ENCODE data around the gene TMEM131L. TPM values are rescaled to one million over a fixed set of nuclear protein-coding genes. Genes with fewer than 3 reads are reported as not detected.

The TMEM131L gene
- total and polyA plus RNA-seq, 4 donors, result 4.9 to 41.3 (median 12.9) TPM

DNA sequence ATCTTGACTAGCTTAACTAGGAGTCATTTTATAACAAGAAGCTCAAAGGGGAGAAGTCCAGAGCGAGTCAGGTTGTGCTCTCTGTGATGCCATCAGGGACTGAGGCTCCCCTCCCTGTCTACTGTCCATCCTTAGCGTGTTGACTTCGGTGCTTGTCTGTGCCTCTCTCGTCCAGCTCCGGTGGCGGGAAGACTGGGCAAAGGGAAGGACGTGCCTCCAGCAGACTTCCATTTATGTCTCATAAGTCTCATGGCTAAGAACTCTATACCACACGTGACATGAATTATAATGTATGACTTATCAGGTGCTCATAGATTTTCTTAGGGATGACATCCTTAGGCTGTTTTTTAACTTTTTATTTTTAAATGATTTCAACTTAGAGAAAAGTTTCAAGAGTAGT is 125.3 kb downstream of the TMEM131L start:
- 97% methylated on average over 8 of the region's 8 CpGs for WGBS
- Histone ChIP-seq H3K4me3 (ENCODE audit: low read depth in 1 of 3, low read length in 3 of 3) (no peak overlapping the region), H3K9me3 (ENCODE audit: control insufficient read depth in 4 of 4, low read length in 3 of 4) (no peaks in the 10 kb centered on the region), H3K27ac (ENCODE audit: low read depth in 1 of 2, low read length in 2 of 2) (no peak overlapping the region), H3K27me3 (ENCODE audit: control insufficient read depth in 4 of 4, insufficient read depth in 4 of 4, low read length in 3 of 4) (no peaks in the 10 kb centered on the region), H3K9ac (ENCODE audit: low read depth in 1 of 2, low read length in 2 of 2) (no peak overlapping the region), H3K4me1 (ENCODE audit: control insufficient read depth in 4 of 4, insufficient read depth in 4 of 4, low read length in 3 of 4) (no peaks in the 10 kb centered on the region), H3K36me3 (ENCODE audit: control insufficient read depth in 4 of 4, insufficient read depth in 3 of 4, low read depth in 1 of 4, low read length in 3 of 4) (peaks cover 8 to 78% (median 63%) of the 10 kb centered on the region in 4 donors)
- TF ChIP-seq RAD21 (IDR thresholded peaks at IDR 0.05), result no peak
- no peak for TF ChIP-seq ATF3 (IDR thresholded peaks at IDR 0.05)
- TF ChIP-seq HNF4G (IDR thresholded peaks at IDR 0.05), result no peak
- TF ChIP-seq REST (IDR thresholded peaks at IDR 0.05), result no peak
- TF ChIP-seq FOXA2 (IDR thresholded peaks at IDR 0.05), result no peak
- no peak for TF ChIP-seq FOXA1 (IDR thresholded peaks at IDR 0.05)
- no peak for TF ChIP-seq EGR1 (IDR thresholded peaks at IDR 0.05; ENCODE audit: low read depth in 2 of 2)
- TF ChIP-seq GABPA (IDR thresholded peaks at IDR 0.05 in 1 of 2, conservative IDR thresholded peaks at IDR 0.05 in 1 of 2), result no peak
- TF ChIP-seq SP1 (IDR thresholded peaks at IDR 0.05), result no peak
- TF ChIP-seq YY1 (IDR thresholded peaks at IDR 0.05), result no peak
- TF ChIP-seq HNF4A (conservative IDR thresholded peaks at IDR 0.05), result no peak
- no peak for DNase-seq (ENCODE audit: low spot score)

DNA sequence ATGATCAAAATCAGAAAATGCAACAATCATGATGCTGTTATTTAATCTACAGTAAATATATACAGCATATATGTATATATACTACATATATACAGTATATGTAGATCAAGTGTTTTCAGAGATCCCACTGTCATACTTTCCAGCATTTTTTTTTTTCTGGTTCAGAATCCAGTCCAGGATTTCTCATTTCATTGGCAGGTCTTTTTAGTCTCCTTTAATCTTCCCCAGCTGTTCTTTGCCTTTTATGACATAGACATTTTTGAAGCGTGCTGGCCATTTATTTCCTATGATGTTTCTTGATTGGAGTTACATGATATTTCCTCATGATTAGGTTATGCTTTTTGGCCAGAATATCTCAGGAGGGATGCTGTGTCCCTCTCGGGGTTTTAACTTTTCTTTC is 125.9 kb downstream of the TMEM131L start:
- WGBS, result 99% methylated on average over 2 of the region's 2 CpGs
- H3K9me3 ChIP-seq (ENCODE audit: control insufficient read depth in 4 of 4, low read length in 3 of 4), result no peaks in the 10 kb centered on the region
- TF ChIP-seq SP1 (IDR thresholded peaks at IDR 0.05) (no peak), FOXA2 (IDR thresholded peaks at IDR 0.05) (no peak), NR2F2 (IDR thresholded peaks at IDR 0.05) (no peak), RXRA (IDR thresholded peaks at IDR 0.05) (no peak), FOXA1 (IDR thresholded peaks at IDR 0.05) (no peak), ZBTB33 (IDR thresholded peaks at IDR 0.05) (no peak), MAX (IDR thresholded peaks at IDR 0.05) (no peak), RAD21 (IDR thresholded peaks at IDR 0.05) (no peak), TAF1 (conservative IDR thresholded peaks at IDR 0.05) (no peak), HNF4G (IDR thresholded peaks at IDR 0.05) (no peak), JUND (IDR thresholded peaks at IDR 0.05) (no peak), HNF4A (conservative IDR thresholded peaks at IDR 0.05) (no peak)
- TF ChIP-seq, protein P1, sequence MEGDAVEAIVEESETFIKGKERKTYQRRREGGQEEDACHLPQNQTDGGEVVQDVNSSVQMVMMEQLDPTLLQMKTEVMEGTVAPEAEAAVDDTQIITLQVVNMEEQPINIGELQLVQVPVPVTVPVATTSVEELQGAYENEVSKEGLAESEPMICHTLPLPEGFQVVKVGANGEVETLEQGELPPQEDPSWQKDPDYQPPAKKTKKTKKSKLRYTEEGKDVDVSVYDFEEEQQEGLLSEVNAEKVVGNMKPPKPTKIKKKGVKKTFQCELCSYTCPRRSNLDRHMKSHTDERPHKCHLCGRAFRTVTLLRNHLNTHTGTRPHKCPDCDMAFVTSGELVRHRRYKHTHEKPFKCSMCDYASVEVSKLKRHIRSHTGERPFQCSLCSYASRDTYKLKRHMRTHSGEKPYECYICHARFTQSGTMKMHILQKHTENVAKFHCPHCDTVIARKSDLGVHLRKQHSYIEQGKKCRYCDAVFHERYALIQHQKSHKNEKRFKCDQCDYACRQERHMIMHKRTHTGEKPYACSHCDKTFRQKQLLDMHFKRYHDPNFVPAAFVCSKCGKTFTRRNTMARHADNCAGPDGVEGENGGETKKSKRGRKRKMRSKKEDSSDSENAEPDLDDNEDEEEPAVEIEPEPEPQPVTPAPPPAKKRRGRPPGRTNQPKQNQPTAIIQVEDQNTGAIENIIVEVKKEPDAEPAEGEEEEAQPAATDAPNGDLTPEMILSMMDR (IDR thresholded peaks at IDR 0.05; ENCODE audit: low read depth, low read length, missing input control), result no peak
- no peaks in the 10 kb centered on the region for H3K4me1 ChIP-seq (ENCODE audit: control insufficient read depth in 4 of 4, insufficient read depth in 4 of 4, low read length in 3 of 4)
- DNase-seq (ENCODE audit: low spot score), result no peak
- no peaks in the 10 kb centered on the region for H3K27me3 ChIP-seq (ENCODE audit: control insufficient read depth in 4 of 4, insufficient read depth in 4 of 4, low read length in 3 of 4)
- H3K36me3 ChIP-seq (ENCODE audit: control insufficient read depth in 4 of 4, insufficient read depth in 3 of 4, low read depth in 1 of 4, low read length in 3 of 4), result peaks cover 8 to 82% (median 67%) of the 10 kb centered on the region in 4 donors
- H3K9ac ChIP-seq (ENCODE audit: low read depth in 1 of 2, low read length in 2 of 2), result no peak overlapping the region
- H3K4me3 ChIP-seq (ENCODE audit: low read depth in 1 of 3, low read length in 3 of 3), result no peak overlapping the region
- no peak overlapping the region for H3K27ac ChIP-seq (ENCODE audit: low read depth in 1 of 2, low read length in 2 of 2)
